GM12872 (cell line): ENCODE results near the gene CELF4.
A peak's percentile ranks its signal among the peaks of the same experiment; 100 is the strongest.

Experiments used
- CTCF ChIP-seq: IDR thresholded peaks from 3 replicates; pipeline ENCODE4 v1.5.1; 2011; ENCODE audit warnings: low read depth, mild to moderate bottlenecking, low read length, moderate library complexity; ENCODE audit not compliant: insufficient read depth

Gene CELF4

DNA sequence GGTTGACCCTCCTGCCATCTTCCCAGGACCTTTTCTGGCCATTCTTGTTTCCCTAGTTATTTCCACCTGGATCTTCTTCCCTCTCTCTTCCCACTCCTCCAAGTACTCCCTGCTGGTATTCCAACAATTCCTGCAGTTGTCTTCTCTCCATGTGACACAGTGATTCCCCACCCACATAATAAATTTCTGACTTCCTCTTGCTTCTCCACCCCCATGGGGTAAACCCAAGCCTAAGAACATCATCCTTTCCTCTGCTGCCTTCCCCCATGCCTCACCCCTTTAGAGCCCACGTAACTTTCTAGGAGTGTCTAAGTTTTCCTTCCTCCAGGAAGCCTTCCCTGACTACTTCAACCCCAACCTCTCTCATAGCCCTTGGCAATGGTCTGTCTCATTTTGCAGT lies 72.6 kb downstream of the CELF4 start:
- TF ChIP-seq CTCF: no peak

GRCh38 chr18:37491526-37491925 lies 74.1 kb downstream of the CELF4 start:
- TF ChIP-seq CTCF: no peak

GRCh38 chr18:37489998-37490397 lies 75.6 kb downstream of the CELF4 start:
- no peak for TF ChIP-seq CTCF

DNA sequence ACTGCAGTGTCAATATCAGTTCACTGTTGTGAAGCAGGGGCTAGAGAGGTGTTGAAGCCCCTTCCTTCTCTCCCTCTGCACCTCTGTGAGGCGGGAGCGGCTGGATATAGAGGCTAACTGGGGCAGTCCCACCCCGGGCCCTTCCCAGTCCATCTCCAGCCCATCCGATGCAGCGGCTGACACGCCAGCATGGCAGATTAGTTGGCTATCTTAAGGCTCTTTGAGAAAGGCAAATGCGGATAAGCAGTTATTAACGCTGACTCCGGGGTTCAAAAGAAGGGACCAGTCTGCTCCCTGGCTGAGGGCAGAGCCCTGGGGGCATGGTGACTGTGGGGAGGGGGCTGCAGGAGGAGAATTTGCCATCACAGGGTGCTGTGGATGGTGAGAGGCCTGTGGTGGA lies 76.6 kb downstream of the CELF4 start:
- TF ChIP-seq CTCF: no peak

DNA sequence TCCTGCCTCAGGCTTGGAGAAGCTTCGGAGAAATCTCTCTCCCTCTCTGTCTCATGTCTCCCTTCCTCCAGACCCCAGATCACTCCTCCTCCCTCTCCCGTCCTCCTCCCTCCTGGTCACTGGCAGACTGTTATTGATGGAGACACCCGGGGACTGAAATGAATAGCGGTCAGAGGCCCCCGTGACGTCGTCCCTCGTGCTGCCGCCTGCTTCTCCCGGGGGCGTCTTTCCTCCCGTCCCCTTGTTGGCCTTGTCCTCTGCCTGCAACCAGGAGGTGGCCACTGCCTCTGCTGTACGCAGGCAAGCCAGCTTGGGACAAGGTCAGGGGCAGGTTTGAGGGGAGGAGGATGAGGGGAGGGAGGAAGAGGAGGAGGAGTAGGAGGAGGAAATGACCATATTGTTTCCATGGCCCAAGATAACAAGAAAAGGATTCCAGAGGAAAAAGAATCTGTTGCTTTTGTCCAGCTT lies 78.2 kb downstream of the CELF4 start:
- no peak for TF ChIP-seq CTCF

DNA sequence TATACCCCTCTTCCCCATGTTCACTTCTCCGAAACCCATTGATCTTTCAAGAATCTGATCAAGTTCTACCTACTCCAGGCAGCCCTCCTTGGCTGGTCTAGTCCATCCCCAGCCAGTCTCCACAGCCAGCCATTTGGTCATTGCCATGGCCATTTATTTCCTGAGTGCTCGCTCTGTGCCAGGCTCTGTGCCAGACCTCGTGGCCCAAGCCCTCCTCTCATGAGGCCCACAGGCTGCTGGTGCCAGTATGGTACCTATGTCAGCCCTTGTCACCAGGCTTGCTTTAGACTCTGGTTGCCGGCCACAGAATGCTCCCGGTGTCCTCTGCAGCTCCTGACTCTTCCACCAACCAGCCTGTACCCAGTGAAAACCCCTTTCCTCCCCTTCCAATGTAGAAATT lies 78.8 kb downstream of the CELF4 start:
- no peak for TF ChIP-seq CTCF

DNA sequence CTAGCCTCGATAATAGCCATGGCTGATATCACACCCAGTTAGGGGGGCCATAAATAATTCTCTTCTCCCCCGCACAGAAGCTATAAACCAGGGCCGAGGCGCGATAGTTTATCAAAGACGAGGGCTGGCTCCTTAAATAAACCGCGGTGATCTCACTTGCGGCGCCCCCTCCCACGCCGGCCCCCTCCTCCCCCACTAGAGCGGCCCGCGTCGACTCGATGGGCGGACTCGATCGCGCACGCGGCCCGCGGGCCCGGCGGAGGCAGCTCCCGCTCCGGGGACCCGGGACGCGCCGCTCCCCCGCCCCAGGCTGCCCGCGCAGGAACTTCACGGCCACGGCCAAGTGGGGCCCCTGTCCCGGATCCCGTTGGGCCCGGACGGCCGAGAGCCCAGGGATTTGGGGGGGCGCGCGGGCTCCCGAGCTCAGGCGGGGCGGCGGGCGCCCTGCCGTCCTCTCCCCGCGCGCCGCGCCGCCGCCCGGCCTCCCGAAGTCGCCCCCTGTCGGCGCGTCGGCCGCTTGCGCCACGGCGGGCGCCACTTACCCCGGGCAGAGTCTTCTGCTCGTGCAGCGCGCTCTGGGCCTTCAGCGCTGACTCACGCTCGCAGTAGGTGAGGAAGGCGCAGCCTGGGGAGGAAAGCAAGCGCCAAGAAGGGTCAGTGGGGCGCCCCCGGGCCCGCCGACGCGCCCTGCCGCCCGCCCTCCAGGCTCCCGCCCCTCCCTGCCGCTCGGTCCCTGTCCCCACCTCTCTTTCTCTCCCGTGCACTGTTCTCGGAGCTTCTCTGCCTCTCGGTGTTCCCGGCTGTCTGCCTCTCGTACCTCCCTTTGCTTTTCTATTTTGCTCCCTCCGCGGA lies 80.4 kb downstream of the CELF4 start:
- 0 out of 3 replicates have a peak, but pooled peaks have one; percentile 9 for TF ChIP-seq CTCF
